Right forelimb (tissue), 1 donor: ENCODE measurements around the gene DNAJC15.
A peak's percentile ranks its signal among the peaks of the same experiment; 100 is the strongest.

Experiments used
- DNase-seq: peaks from one replicate; pipeline ENCODE4 v3.0.0-alpha.2; 2018

DNAJC15 gene

GRCh38 chr13:43129066-43129465 lies 105.7 kb downstream of the DNAJC15 start:
- DNase-seq = no peak

GRCh38 chr13:43129511-43130110 lies 106.2 kb downstream of the DNAJC15 start:
- no peak for DNase-seq

- no peak for DNase-seq
These were observed 108.9 kb downstream of the DNAJC15 start for GRCh38 chr13:43132257-43132656.

- DNase-seq = no peak
These were observed 109.5 kb downstream of the DNAJC15 start for GRCh38 chr13:43132911-43133310.

GRCh38 chr13:43133792-43134191 lies 110.4 kb downstream of the DNAJC15 start:
- no peak for DNase-seq

GRCh38 chr13:43134868-43135267 lies 111.5 kb downstream of the DNAJC15 start:
- DNase-seq = no peak

GRCh38 chr13:43135516-43135915 lies 112.1 kb downstream of the DNAJC15 start:
- DNase-seq = no peak

- DNase-seq = peak; percentile 68
These were observed 113.7 kb downstream of the DNAJC15 start for GRCh38 chr13:43136920-43137575.

GRCh38 chr13:43139211-43139610 lies 115.8 kb downstream of the DNAJC15 start:
- DNase-seq = no peak

GRCh38 chr13:43139921-43140320 lies 116.5 kb downstream of the DNAJC15 start:
- DNase-seq = no peak

GRCh38 chr13:43140985-43141384 lies 117.6 kb downstream of the DNAJC15 start:
- DNase-seq = no peak

GRCh38 chr13:43141685-43142084 lies 118.3 kb downstream of the DNAJC15 start:
- DNase-seq = no peak

GRCh38 chr13:43143591-43143990 lies 120.2 kb downstream of the DNAJC15 start:
- no peak for DNase-seq

GRCh38 chr13:43145534-43146196 lies 122.3 kb downstream of the DNAJC15 start:
- DNase-seq = no peak

GRCh38 chr13:43146400-43146799 lies 123.0 kb downstream of the DNAJC15 start:
- no peak for DNase-seq

GRCh38 chr13:43150369-43151207 lies 127.2 kb downstream of the DNAJC15 start:
- no peak for DNase-seq

- no peak for DNase-seq
These were observed 130.2 kb downstream of the DNAJC15 start for GRCh38 chr13:43153436-43154090.

GRCh38 chr13:43154156-43154651 lies 130.8 kb downstream of the DNAJC15 start:
- DNase-seq = no peak

GRCh38 chr13:43154839-43155238 lies 131.5 kb downstream of the DNAJC15 start:
- DNase-seq = no peak

- no peak for DNase-seq
These were observed 133.5 kb downstream of the DNAJC15 start for GRCh38 chr13:43156916-43157315.

GRCh38 chr13:43157796-43158195 lies 134.4 kb downstream of the DNAJC15 start:
- DNase-seq = no peak

GRCh38 chr13:43158516-43158915 lies 135.1 kb downstream of the DNAJC15 start:
- DNase-seq = no peak

GRCh38 chr13:43159026-43159461 lies 135.7 kb downstream of the DNAJC15 start:
- peak; percentile 60 for DNase-seq
